Measurements from ENCODE around the gene MAPK6. TPM values are rescaled to one million over a fixed set of nuclear protein-coding genes. Genes with fewer than 3 reads are reported as not detected.

Gene MAPK6
- total and polyA plus RNA-seq, 9 of the 15 experiments (the other 6 are each of a cell fraction or from before 2014, with no cell fraction given), result 28.5 to 97.1 (median 74.0) TPM

GRCh38 chr15:52023169-52023922 lies 4.3 kb downstream of the MAPK6 start:
- no peak for FAIRE-seq
- Histone ChIP-seq H3K9ac (ENCODE audit: insufficient read depth in 1 of 2, low read depth in 2 of 2, low read length in 2 of 2) (no peak overlapping the region), H3K4me2 (ENCODE audit: insufficient read depth, low read length) (peak overlapping the region; percentile 24), H3K36me3 (ENCODE audit: control insufficient read depth, insufficient read depth, low read length) (peaks cover 13% of the 10 kb centered on the region; the same call in 2 of the 3 replicates), H3K27me3 (ENCODE audit: control insufficient read depth in 2 of 2, insufficient read depth in 2 of 2, low read length in 2 of 2) (no peaks in the 10 kb centered on the region), H2AFZ (ENCODE audit: low read depth, low read length) (no peak overlapping the region), H3K4me3 (no peak overlapping the region), H3K27ac (ENCODE audit: extremely low read depth, low read depth, low read length) (peak overlapping the region; percentile 25), H4K20me1 (replicated peaks; ENCODE audit: control insufficient read depth, insufficient read depth, low read length) (no peaks in the 10 kb centered on the region), H3K79me2 (ENCODE audit: control insufficient read depth, insufficient read depth, low read length) (peaks cover 91% of the 10 kb centered on the region), H3K9me1 (ENCODE audit: control insufficient read depth, insufficient read depth, low read length) (no peaks in the 10 kb centered on the region), H3K4me1 (replicated peaks in 1 of 2; ENCODE audit: control insufficient read depth in 2 of 2, insufficient read depth in 2 of 2, low read length in 2 of 2) (peaks cover 10 to 24% of the 10 kb centered on the region in 2 experiments; a peak in 4 of 5 replicates), H3K9me3 (replicated peaks; ENCODE audit: control insufficient read depth, insufficient read depth, low read depth, low read length) (no peaks in the 10 kb centered on the region)
- TF ChIP-seq RBM34 (IDR thresholded peaks at IDR 0.05; ENCODE audit: borderline replicate concordance, insufficient read depth, low read length) (no peak), NFE2L1 (tag; IDR thresholded peaks at IDR 0.05; ENCODE audit: borderline replicate concordance, low read depth) (no peak), ZBTB33 (CRISPR knock-in tag; IDR thresholded peaks at IDR 0.05) (peak; percentile 67), RBFOX2 (IDR thresholded peaks at IDR 0.05; ENCODE audit: low read depth, low read length) (peak; percentile 29), ZFX (CRISPR knock-in tag; IDR thresholded peaks at IDR 0.05) (0 out of 2 replicates have a peak, but pooled peaks have one; percentile 28), RAD21 (CRISPR knock-in tag; conservative IDR thresholded peaks at IDR 0.05 in 1 of 2, IDR thresholded peaks at IDR 0.05 in 1 of 2) (peak in 1 of 2 experiments; percentile 11; a peak in 1 of 4 replicates), KDM1A (IDR thresholded peaks at IDR 0.05) (peak in 1 of 2 experiments; percentile 17; a peak in 1 of 4 replicates), MYC (IDR thresholded peaks at IDR 0.05; ENCODE audit: low read depth, low read length) (no peak), MYC (CRISPR knock-in tag; IDR thresholded peaks at IDR 0.05; ENCODE audit: borderline replicate concordance, low read depth) (no peak)
- ChIA-PET CTCF (ENCODE audit: low intra/inter-chr PET ratio) (no interaction called here), POLR2A (interaction anchor here (1.3 to 7.3 kb wide), 2 partner anchors 12 to 15 kb away, joined by 3 to 84 read pairs; no protein-coding TSS in a partner anchor)
- in situ Hi-C loops (cut with MboI), result no loop called here
- no peak for ATAC-seq
- DNase-seq (ENCODE audit: extremely low read depth in 1 of 4, low spot score in 3 of 4), result no peak
- BruUV-seq (replicated peaks), result no TSS peak
- intact Hi-C loops (cut with micrococcal nuclease), result loop anchor here (5.0 kb wide), 1 partner anchor 54 kb away; no protein-coding TSS in a partner anchor
- 96% methylated on average over 11 of the region's 13 CpGs for WGBS (ENCODE audit: insufficient coverage, low coverage, missing lambda C conversion rate)

Data from K562 (cell line).